IMR-90 (cell line): ENCODE measurements around the gene MRPS34. TPM values are rescaled to one million over a fixed set of nuclear protein-coding genes. Genes with fewer than 3 reads are reported as not detected.

Experiments
- ATAC-seq: fragments of 200-7000 bp; cut with Tn5 transposase; 2 replicates; pipeline ENCODE4 v1.9.1; 2020; ENCODE audit warnings: low read depth, mild to moderate bottlenecking, moderate library complexity
- BruUV-seq: library from RNA; stranded (reverse); fragments of 400-500 nt; replicated peaks from 2 replicates; lab custom pipeline; 2021; lab: Mats Ljungman, UMichigan
- CTCF ChIA-PET: fragments of 300-600 bp; formaldehyde crosslinking; extraction: SDS; loops from one replicate; lab custom pipeline; 2021; ENCODE audit warnings: antibody characterized with exemption; lab: Yijun Ruan, JAX
- POLR2A ChIA-PET: fragments of 300-600 bp; sonication (Branson Sonifier 250); formaldehyde crosslinking; loops from one replicate; lab custom pipeline; 2022; ENCODE audit warnings: antibody characterized with exemption; ENCODE audit not compliant: unreplicated experiment; lab: Charles Lee
- DNase-seq: peaks from one replicate; pipeline ENCODE4 v3.0.0; 2013
- H2AFZ ChIP-seq: replicated peaks from 2 replicates; pipeline ENCODE3; 2013; ENCODE audit warnings: low read length, mild to moderate bottlenecking; ENCODE audit not compliant: poor library complexity
- H2AK5ac ChIP-seq: 2 replicates; pipeline ENCODE4 v1.6.1; 2013; ENCODE audit warnings: low read depth, low read length, inconsistent platforms
- H2AK9ac ChIP-seq: replicated peaks from 2 replicates; pipeline ENCODE3; 2013; ENCODE audit warnings: mild to moderate bottlenecking, low read depth, low read length, moderate library complexity; ENCODE audit not compliant: poor library complexity
- H2BK120ac ChIP-seq: 2 replicates; pipeline ENCODE4 v1.6.1; 2013; ENCODE audit warnings: low read depth, low read length, inconsistent platforms
- H2BK15ac ChIP-seq: 3 replicates; pipeline ENCODE4 v1.6.1; 2013; ENCODE audit warnings: low read depth, low read length, inconsistent platforms
- H2BK20ac ChIP-seq: 2 replicates; pipeline ENCODE4 v1.6.1; 2013; ENCODE audit warnings: low read depth, mild to moderate bottlenecking, inconsistent platforms, low read length, moderate library complexity
- H2BK5ac ChIP-seq: 2 replicates; pipeline ENCODE4 v1.6.1; 2013; ENCODE audit warnings: mild to moderate bottlenecking, low read depth, low read length, inconsistent platforms; ENCODE audit not compliant: poor library complexity, severe bottlenecking
- H3K14ac ChIP-seq: replicated peaks from 2 replicates; pipeline ENCODE4 v1.6.1; 2013; ENCODE audit warnings: low read depth, low read length, inconsistent platforms
- H3K18ac ChIP-seq: 2 replicates; pipeline ENCODE4 v1.6.1; 2013; ENCODE audit warnings: low read depth, low read length, control low read depth
- H3K23ac ChIP-seq: 2 replicates; pipeline ENCODE4 v1.6.1; 2013; ENCODE audit warnings: low read depth, low read length, inconsistent platforms
- H3K27ac ChIP-seq: 2 replicates; pipeline ENCODE4 v1.5.1; 2013; ENCODE audit warnings: mild to moderate bottlenecking, control low read depth, low read length; ENCODE audit not compliant: insufficient read depth
- H3K27me3 ChIP-seq: 2 replicates; pipeline ENCODE4 v1.6.1; 2013; ENCODE audit warnings: low read length; ENCODE audit not compliant: control insufficient read depth, insufficient read depth
- H3K36me3 ChIP-seq: 2 replicates; pipeline ENCODE4 v1.6.1; 2013; ENCODE audit warnings: low read length, mixed read lengths; ENCODE audit not compliant: control insufficient read depth, insufficient read depth
- H3K4ac ChIP-seq: 2 replicates; pipeline ENCODE4 v1.6.1; 2013; ENCODE audit warnings: low read depth, low read length, inconsistent platforms
- H3K4me1 ChIP-seq: 2 replicates; pipeline ENCODE4 v1.6.1; 2013; ENCODE audit warnings: low read length, mixed read lengths; ENCODE audit not compliant: control insufficient read depth, insufficient read depth
- H3K4me2 ChIP-seq: 2 replicates; pipeline ENCODE4 v1.6.1; 2013; ENCODE audit warnings: low read depth, mild to moderate bottlenecking, control low read depth, low read length, moderate library complexity
- H3K4me3 ChIP-seq: 2 replicates; pipeline ENCODE4 v1.5.1; 2013; ENCODE audit warnings: low read depth, mild to moderate bottlenecking, control low read depth, low read length, moderate library complexity; ENCODE audit not compliant: insufficient read depth
- H3K56ac ChIP-seq: 2 replicates; pipeline ENCODE4 v1.6.1; 2013; ENCODE audit warnings: low read length, inconsistent platforms; ENCODE audit not compliant: insufficient read depth; ENCODE audit errors: extremely low read depth
- H3K79me1 ChIP-seq, 2 experiments: 2 replicates each; pipeline ENCODE4 v1.6.1; 2013; ENCODE audit warnings: low read length in 2 of 2, inconsistent platforms in 1 of 2, low read depth in 1 of 2
- H3K9ac ChIP-seq: 2 replicates; pipeline ENCODE4 v1.6.1; 2013; ENCODE audit warnings: low read depth, low read length, control low read depth
- H3K9me1 ChIP-seq: 2 replicates; pipeline ENCODE4 v1.6.1; 2013; ENCODE audit warnings: low read length, inconsistent platforms; ENCODE audit not compliant: insufficient read depth
- H3K9me3 ChIP-seq: 2 replicates; pipeline ENCODE4 v1.6.1; 2013; ENCODE audit warnings: low read length; ENCODE audit not compliant: control insufficient read depth, insufficient read depth
- H4K20me1 ChIP-seq: 2 replicates; pipeline ENCODE4 v1.6.1; 2013; ENCODE audit warnings: low read length, inconsistent platforms; ENCODE audit not compliant: insufficient read depth
- H4K5ac ChIP-seq: 2 replicates; pipeline ENCODE4 v1.6.1; 2013; ENCODE audit warnings: mild to moderate bottlenecking, low read depth, low read length, control low read depth
- H4K8ac ChIP-seq, 2 experiments: 2 replicates each; pipeline ENCODE4 v1.6.1; 2013; ENCODE audit warnings: low read depth in 2 of 2, low read length in 2 of 2, control low read depth in 1 of 2, inconsistent platforms in 1 of 2
- H4K91ac ChIP-seq: 2 replicates; pipeline ENCODE4 v1.6.1; 2013; ENCODE audit warnings: low read depth, low read length, inconsistent platforms; ENCODE audit not compliant: insufficient read depth
- CEBPB ChIP-seq: IDR thresholded peaks from 2 replicates; pipeline ENCODE4 v1.6.1; 2012; ENCODE audit warnings: low read depth, low read length, improper control_type of control experiment
- MAFK ChIP-seq: IDR thresholded peaks from 2 replicates; pipeline ENCODE4 v1.6.1; 2012; ENCODE audit warnings: low read depth, low read length, improper control_type of control experiment
- MXI1 ChIP-seq: IDR thresholded peaks from 2 replicates; pipeline ENCODE4 v1.6.1; 2012; ENCODE audit warnings: low read depth, mild to moderate bottlenecking, low read length, moderate library complexity, borderline replicate concordance
- RAD21 ChIP-seq: IDR thresholded peaks from 2 replicates; pipeline ENCODE4 v1.6.1; 2012; ENCODE audit warnings: low read length, improper control_type of control experiment
- SMC3 ChIP-seq: fragments of 150-350 bp; IDR thresholded peaks from 2 replicates; pipeline ENCODE4 v1.6.1; 2016; ENCODE audit warnings: low read depth, mild to moderate bottlenecking, antibody characterized with exemption, low read length, moderate library complexity
- WGBS, 2 experiments: methylation state at CpG; one replicate each; pipeline versions ENCODE4 v1.1.5 to v1.1.7; 2013; ENCODE audit warnings: missing lambda C conversion rate in 2 of 2; ENCODE audit not compliant: insufficient read length in 1 of 2; ENCODE audit errors: extremely low coverage in 2 of 2; 5-methylcytosine and 5-hydroxymethylcytosine counted together
- dilution Hi-C: fragments of 300-500 bp; cut with HindIII; formaldehyde crosslinking; loops from one replicate; pipeline ENCODE4 v1.14.3; 2018; ENCODE audit warnings: low sequenced_read_pairs; ENCODE audit not compliant: unreplicated experiment
- in situ Hi-C: fragments of 300-500 bp; cut with MboI; formaldehyde crosslinking; loops from 3 replicates; pipeline ENCODE4 v1.14.3; 2019; ENCODE audit warnings: low sequenced_read_pairs, inconsistent platforms, mixed read lengths
- intact Hi-C: fragments of 100-400 bp; cut with micrococcal nuclease; formaldehyde crosslinking; loops from 2 replicates; pipeline ENCODE4 v1.10.0; 2022
- polyA plus RNA-seq, 3 experiments: library from polyadenylated mRNA; depleted of rRNA; stranded (reverse); fragments of >200 nt; gene quantifications; 2 replicates each; pipeline ENCODE4 v1.2.3, GENCODE V29; 2012; ENCODE audit warnings: low replicate concordance in 1 of 3
- total RNA-seq: library from RNA; depleted of rRNA; stranded (reverse); fragments of >200 nt; gene quantifications from 2 replicates; pipeline ENCODE4 v1.2.3, GENCODE V29; 2012
- TF ChIP-seq, protein P1 (sequence below): conservative IDR thresholded peaks from 2 replicates; pipeline ENCODE4 v1.5.1; 2012; ENCODE audit warnings: mild to moderate bottlenecking, low read depth, low read length, improper control_type of control experiment

The MRPS34 gene
- total and polyA plus RNA-seq, 2 of the 4 experiments (the other 2 are of a cell fraction), result 68.5 to 80.4 TPM

- BruUV-seq, result no TSS peak
- dilution Hi-C loops, result no loop called here
- H3K14ac ChIP-seq, result no peak overlapping the region
Observed at GRCh38 chr16:1787056-1787321, 14.1 kb upstream of the MRPS34 start.

More at GRCh38 chr16:1787056-1787321, 14.1 kb upstream of the MRPS34 start:
- H3K27me3 ChIP-seq, result no peaks in the 10 kb centered on the region
- intact Hi-C loops, result no loop called here
- H2BK5ac ChIP-seq, result no peak overlapping the region
- H2BK20ac ChIP-seq, result no peak overlapping the region
- H4K5ac ChIP-seq, result no peak overlapping the region
- no peak overlapping the region for H3K27ac ChIP-seq
- H3K9ac ChIP-seq, result no peak overlapping the region
- no peak overlapping the region for H3K56ac ChIP-seq
- 83% methylated on average over 1 of the region's 6 CpGs; no CpG with 5 or more reads in 1 of the 2 experiments for WGBS, 2 experiments
- peaks cover 38% of the 10 kb centered on the region for H4K20me1 ChIP-seq
- H4K91ac ChIP-seq, result no peak overlapping the region
- peaks cover 34% of the 10 kb centered on the region for H3K36me3 ChIP-seq
- no peak for TF ChIP-seq MXI1
- TF ChIP-seq RAD21, result no peak
- no peak for TF ChIP-seq CEBPB
- TF ChIP-seq, protein P1, sequence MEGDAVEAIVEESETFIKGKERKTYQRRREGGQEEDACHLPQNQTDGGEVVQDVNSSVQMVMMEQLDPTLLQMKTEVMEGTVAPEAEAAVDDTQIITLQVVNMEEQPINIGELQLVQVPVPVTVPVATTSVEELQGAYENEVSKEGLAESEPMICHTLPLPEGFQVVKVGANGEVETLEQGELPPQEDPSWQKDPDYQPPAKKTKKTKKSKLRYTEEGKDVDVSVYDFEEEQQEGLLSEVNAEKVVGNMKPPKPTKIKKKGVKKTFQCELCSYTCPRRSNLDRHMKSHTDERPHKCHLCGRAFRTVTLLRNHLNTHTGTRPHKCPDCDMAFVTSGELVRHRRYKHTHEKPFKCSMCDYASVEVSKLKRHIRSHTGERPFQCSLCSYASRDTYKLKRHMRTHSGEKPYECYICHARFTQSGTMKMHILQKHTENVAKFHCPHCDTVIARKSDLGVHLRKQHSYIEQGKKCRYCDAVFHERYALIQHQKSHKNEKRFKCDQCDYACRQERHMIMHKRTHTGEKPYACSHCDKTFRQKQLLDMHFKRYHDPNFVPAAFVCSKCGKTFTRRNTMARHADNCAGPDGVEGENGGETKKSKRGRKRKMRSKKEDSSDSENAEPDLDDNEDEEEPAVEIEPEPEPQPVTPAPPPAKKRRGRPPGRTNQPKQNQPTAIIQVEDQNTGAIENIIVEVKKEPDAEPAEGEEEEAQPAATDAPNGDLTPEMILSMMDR, result no peak
- TF ChIP-seq SMC3, result no peak
- no peak for TF ChIP-seq MAFK
- H2AK5ac ChIP-seq, result no peak overlapping the region
- in situ Hi-C loops, result no loop called here
- no peak overlapping the region for H4K8ac ChIP-seq
- CTCF ChIA-PET, result no interaction called here
- H2BK120ac ChIP-seq, result no peak overlapping the region
- no peaks in the 10 kb centered on the region for H3K4me1 ChIP-seq
- H3K18ac ChIP-seq, result no peak overlapping the region
- POLR2A ChIA-PET, result no interaction called here
- H3K9me1 ChIP-seq, result peaks cover 4% of the 10 kb centered on the region; the same call in 1 of the 2 replicates
- H2BK15ac ChIP-seq, result no peak overlapping the region
- no peak overlapping the region for H3K23ac ChIP-seq
- H3K4me3 ChIP-seq, result no peak overlapping the region
- no peak overlapping the region for H3K4me2 ChIP-seq
- no peak overlapping the region for H2AFZ ChIP-seq
- ATAC-seq, result no peak
- no peak for DNase-seq
- no peak overlapping the region for H3K4ac ChIP-seq
- H2AK9ac ChIP-seq, result no peak overlapping the region
- no peaks in the 10 kb centered on the region for H3K9me3 ChIP-seq
- peaks cover 12 to 40% of the 10 kb centered on the region in 2 experiments; a peak in 3 of 4 replicates for H3K79me1 ChIP-seq
